DOHH2 (cell line): Measurements from ENCODE around the gene STX4.

ENCODE experiments used
- EZH2phosphoT487 ChIP-seq: fragments of 200-600 bp; sonication (generic); IDR thresholded peaks from 2 replicates; pipeline ENCODE4 v1.6.1; 2017; ENCODE audit warnings: borderline replicate concordance, mild to moderate bottlenecking, antibody characterized with exemption, low read length, moderate library complexity, mixed read lengths
- TF ChIP-seq, protein P1 (sequence below): fragments of 200-600 bp; sonication (generic); IDR thresholded peaks from one replicate; pipeline ENCODE4 v1.5.1; 2014; ENCODE audit warnings: antibody characterized with exemption, mild to moderate bottlenecking, low read depth, low read length; ENCODE audit not compliant: poor library complexity, severe bottlenecking

DNA sequence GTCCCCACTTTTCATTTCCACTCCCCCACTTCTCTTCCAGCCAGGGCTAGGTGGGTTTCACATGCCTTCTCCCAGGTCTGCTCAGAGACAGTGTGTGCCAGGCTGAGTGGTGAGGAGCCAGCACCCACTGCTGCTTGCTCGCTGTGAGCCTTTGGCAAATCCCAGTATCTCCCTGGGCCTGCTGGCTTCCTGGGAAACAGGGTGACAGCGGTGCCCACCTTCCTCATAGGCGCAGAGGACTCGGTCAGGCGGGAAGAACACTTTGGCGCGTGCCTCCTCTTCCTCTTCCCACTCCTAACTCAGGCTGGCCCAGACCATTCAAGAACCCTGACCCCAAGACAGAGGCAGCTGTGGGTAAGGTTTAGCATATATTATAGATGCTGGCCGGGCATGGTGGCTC lies 55.8 kb downstream of the STX4 start:
- TF ChIP-seq, protein P1, sequence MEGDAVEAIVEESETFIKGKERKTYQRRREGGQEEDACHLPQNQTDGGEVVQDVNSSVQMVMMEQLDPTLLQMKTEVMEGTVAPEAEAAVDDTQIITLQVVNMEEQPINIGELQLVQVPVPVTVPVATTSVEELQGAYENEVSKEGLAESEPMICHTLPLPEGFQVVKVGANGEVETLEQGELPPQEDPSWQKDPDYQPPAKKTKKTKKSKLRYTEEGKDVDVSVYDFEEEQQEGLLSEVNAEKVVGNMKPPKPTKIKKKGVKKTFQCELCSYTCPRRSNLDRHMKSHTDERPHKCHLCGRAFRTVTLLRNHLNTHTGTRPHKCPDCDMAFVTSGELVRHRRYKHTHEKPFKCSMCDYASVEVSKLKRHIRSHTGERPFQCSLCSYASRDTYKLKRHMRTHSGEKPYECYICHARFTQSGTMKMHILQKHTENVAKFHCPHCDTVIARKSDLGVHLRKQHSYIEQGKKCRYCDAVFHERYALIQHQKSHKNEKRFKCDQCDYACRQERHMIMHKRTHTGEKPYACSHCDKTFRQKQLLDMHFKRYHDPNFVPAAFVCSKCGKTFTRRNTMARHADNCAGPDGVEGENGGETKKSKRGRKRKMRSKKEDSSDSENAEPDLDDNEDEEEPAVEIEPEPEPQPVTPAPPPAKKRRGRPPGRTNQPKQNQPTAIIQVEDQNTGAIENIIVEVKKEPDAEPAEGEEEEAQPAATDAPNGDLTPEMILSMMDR = no peak
- TF ChIP-seq EZH2phosphoT487 = no peak
